ENCODE data around the gene RNF167.
A peak's percentile ranks its signal among the peaks of the same experiment; 100 is the strongest.
"Not testable (repeated sequence)": the region's sequence is repeated elsewhere in the genome, so short reads cannot be mapped to it uniquely, and the experiment has no call there.

Gene RNF167

GRCh38 chr17:4921320-4921719 lies 18.7 kb upstream of the RNF167 start:
- Histone ChIP-seq H3K36me3 (ENCODE audit: control insufficient read depth in 5 of 5, insufficient read depth in 5 of 5, low read length in 5 of 5) (no peaks in the 10 kb centered on the region), H3K9me3 (ENCODE audit: control insufficient read depth in 5 of 5, low read length in 5 of 5) (no peaks in the 10 kb centered on the region), H3K27me3 (ENCODE audit: control insufficient read depth in 5 of 5, insufficient read depth in 4 of 5, low read length in 5 of 5) (no peaks in the 10 kb centered on the region), H3K4me3 (ENCODE audit: low read depth in 1 of 5, low read length in 5 of 5) (no peak overlapping the region), H3K9ac (ENCODE audit: low read length in 5 of 5) (no peak overlapping the region), H3K4me1 (ENCODE audit: control insufficient read depth in 5 of 5, insufficient read depth in 5 of 5, low read length in 5 of 5) (peaks cover 0 to 17% (median 11%) of the 10 kb centered on the region in 5 donors), H3K27ac (ENCODE audit: low read depth, low read length) (peak overlapping the region; percentile 87)

GRCh38 chr17:4926577-4927335 lies 13.3 kb upstream of the RNF167 start:
- H3K9me3 ChIP-seq (ENCODE audit: control insufficient read depth in 5 of 5, low read length in 5 of 5); H3K27ac ChIP-seq (ENCODE audit: low read depth, low read length); H3K9ac ChIP-seq (ENCODE audit: low read length in 5 of 5); H3K27me3 ChIP-seq (ENCODE audit: control insufficient read depth in 5 of 5, insufficient read depth in 4 of 5, low read length in 5 of 5); H3K4me1 ChIP-seq (ENCODE audit: control insufficient read depth in 5 of 5, insufficient read depth in 5 of 5, low read length in 5 of 5); H3K36me3 ChIP-seq (ENCODE audit: control insufficient read depth in 5 of 5, insufficient read depth in 5 of 5, low read length in 5 of 5); H3K4me3 ChIP-seq (ENCODE audit: low read depth in 1 of 5, low read length in 5 of 5): not testable (repeated sequence)

- Histone ChIP-seq H3K27ac (ENCODE audit: low read depth, low read length) (no peak overlapping the region), H3K9ac (ENCODE audit: low read length in 5 of 5) (no peak overlapping the region), H3K27me3 (ENCODE audit: control insufficient read depth in 5 of 5, insufficient read depth in 4 of 5, low read length in 5 of 5) (no peaks in the 10 kb centered on the region), H3K36me3 (ENCODE audit: control insufficient read depth in 5 of 5, insufficient read depth in 5 of 5, low read length in 5 of 5) (peaks cover 0 to 3% (median 0%) of the 10 kb centered on the region in 5 donors), H3K4me1 (ENCODE audit: control insufficient read depth in 5 of 5, insufficient read depth in 5 of 5, low read length in 5 of 5) (peaks cover 0 to 3% (median under 1%) of the 10 kb centered on the region in 5 donors), H3K4me3 (ENCODE audit: low read depth in 1 of 5, low read length in 5 of 5) (no peak overlapping the region), H3K9me3 (ENCODE audit: control insufficient read depth in 5 of 5, low read length in 5 of 5) (no peaks in the 10 kb centered on the region)
These were observed 11.2 kb upstream of the RNF167 start for GRCh38 chr17:4928881-4929280.

- H3K27ac ChIP-seq (ENCODE audit: low read depth, low read length) = no peak within 1 kb of the TSS
- H3K27me3 ChIP-seq (ENCODE audit: control insufficient read depth in 5 of 5, insufficient read depth in 4 of 5, low read length in 5 of 5) = no peaks in the 10 kb centered on the region
- no peaks in the 10 kb centered on the region for H3K9me3 ChIP-seq (ENCODE audit: control insufficient read depth in 5 of 5, low read length in 5 of 5)
- peaks cover 0 to 12% (median 9%) of the 10 kb centered on the region in 5 donors for H3K4me1 ChIP-seq (ENCODE audit: control insufficient read depth in 5 of 5, insufficient read depth in 5 of 5, low read length in 5 of 5)
- H3K9ac ChIP-seq (ENCODE audit: low read length in 5 of 5) = peak within 1 kb of the TSS in 1 of 5 donors; percentile 50
- peaks cover 0 to 13% (median 11%) of the 10 kb centered on the region in 5 donors for H3K36me3 ChIP-seq (ENCODE audit: control insufficient read depth in 5 of 5, insufficient read depth in 5 of 5, low read length in 5 of 5)
- no peak within 1 kb of the TSS for H3K4me3 ChIP-seq (ENCODE audit: low read depth in 1 of 5, low read length in 5 of 5)
These were observed 8.1 kb upstream of the RNF167 start, which contains the start of gene GP1BA for GRCh38 chr17:4931963-4932362. Gene GP1BA (plus strand): TSS chr17:4932277. CDS start chr17:4932605, 328 bp downstream.

GRCh38 chr17:4932756-4933155 lies 7.3 kb upstream of the RNF167 start:
- H3K9me3 ChIP-seq (ENCODE audit: control insufficient read depth in 5 of 5, low read length in 5 of 5) = no peaks in the 10 kb centered on the region
- peaks cover 0 to 21% (median 18%) of the 10 kb centered on the region in 5 donors for H3K36me3 ChIP-seq (ENCODE audit: control insufficient read depth in 5 of 5, insufficient read depth in 5 of 5, low read length in 5 of 5)
- no peak overlapping the region for H3K9ac ChIP-seq (ENCODE audit: low read length in 5 of 5)
- no peaks in the 10 kb centered on the region for H3K27me3 ChIP-seq (ENCODE audit: control insufficient read depth in 5 of 5, insufficient read depth in 4 of 5, low read length in 5 of 5)
- no peak overlapping the region for H3K27ac ChIP-seq (ENCODE audit: low read depth, low read length)
- no peak overlapping the region for H3K4me3 ChIP-seq (ENCODE audit: low read depth in 1 of 5, low read length in 5 of 5)
- H3K4me1 ChIP-seq (ENCODE audit: control insufficient read depth in 5 of 5, insufficient read depth in 5 of 5, low read length in 5 of 5) = peaks cover 0 to 12% (median 9%) of the 10 kb centered on the region in 5 donors

GRCh38 chr17:4933646-4934045 lies 6.4 kb upstream of the RNF167 start:
- Histone ChIP-seq H3K36me3 (ENCODE audit: control insufficient read depth in 5 of 5, insufficient read depth in 5 of 5, low read length in 5 of 5) (peaks cover 0 to 30% (median 26%) of the 10 kb centered on the region in 5 donors), H3K4me1 (ENCODE audit: control insufficient read depth in 5 of 5, insufficient read depth in 5 of 5, low read length in 5 of 5) (peaks cover 0 to 21% (median 14%) of the 10 kb centered on the region in 5 donors), H3K4me3 (ENCODE audit: low read depth in 1 of 5, low read length in 5 of 5) (peak overlapping the region in 1 of 5 donors; percentile 30), H3K27ac (ENCODE audit: low read depth, low read length) (no peak overlapping the region), H3K9me3 (ENCODE audit: control insufficient read depth in 5 of 5, low read length in 5 of 5) (no peaks in the 10 kb centered on the region), H3K9ac (ENCODE audit: low read length in 5 of 5) (peak overlapping the region in 1 of 5 donors; percentile 43), H3K27me3 (ENCODE audit: control insufficient read depth in 5 of 5, insufficient read depth in 4 of 5, low read length in 5 of 5) (no peaks in the 10 kb centered on the region)

- Histone ChIP-seq H3K9me3 (ENCODE audit: control insufficient read depth in 5 of 5, low read length in 5 of 5) (no peaks in the 10 kb centered on the region), H3K27me3 (ENCODE audit: control insufficient read depth in 5 of 5, insufficient read depth in 4 of 5, low read length in 5 of 5) (no peaks in the 10 kb centered on the region), H3K9ac (ENCODE audit: low read length in 5 of 5) (peak overlapping the region in 2 of 5 donors; percentile 41 to 43), H3K27ac (ENCODE audit: low read depth, low read length) (no peak overlapping the region), H3K36me3 (ENCODE audit: control insufficient read depth in 5 of 5, insufficient read depth in 5 of 5, low read length in 5 of 5) (peaks cover 0 to 31% (median 26%) of the 10 kb centered on the region in 5 donors), H3K4me1 (ENCODE audit: control insufficient read depth in 5 of 5, insufficient read depth in 5 of 5, low read length in 5 of 5) (peaks cover 5 to 26% (median 22%) of the 10 kb centered on the region in 5 donors), H3K4me3 (ENCODE audit: low read depth in 1 of 5, low read length in 5 of 5) (peak overlapping the region in 1 of 5 donors; percentile 30)
These were observed 5.7 kb upstream of the RNF167 start for GRCh38 chr17:4934173-4934979.

GRCh38 chr17:4935650-4936049 lies 4.4 kb upstream of the RNF167 start:
- no peaks in the 10 kb centered on the region for H3K9me3 ChIP-seq (ENCODE audit: control insufficient read depth in 5 of 5, low read length in 5 of 5)
- H3K9ac ChIP-seq (ENCODE audit: low read length in 5 of 5) = no peak overlapping the region
- no peaks in the 10 kb centered on the region for H3K27me3 ChIP-seq (ENCODE audit: control insufficient read depth in 5 of 5, insufficient read depth in 4 of 5, low read length in 5 of 5)
- H3K36me3 ChIP-seq (ENCODE audit: control insufficient read depth in 5 of 5, insufficient read depth in 5 of 5, low read length in 5 of 5) = peaks cover 0 to 31% (median 26%) of the 10 kb centered on the region in 5 donors
- no peak overlapping the region for H3K4me3 ChIP-seq (ENCODE audit: low read depth in 1 of 5, low read length in 5 of 5)
- H3K4me1 ChIP-seq (ENCODE audit: control insufficient read depth in 5 of 5, insufficient read depth in 5 of 5, low read length in 5 of 5) = peaks cover 11 to 32% (median 28%) of the 10 kb centered on the region in 5 donors
- no peak overlapping the region for H3K27ac ChIP-seq (ENCODE audit: low read depth, low read length)

- Histone ChIP-seq H3K4me3 (ENCODE audit: low read depth in 1 of 5, low read length in 5 of 5) (no peak overlapping the region), H3K27me3 (ENCODE audit: control insufficient read depth in 5 of 5, insufficient read depth in 4 of 5, low read length in 5 of 5) (no peaks in the 10 kb centered on the region), H3K9ac (ENCODE audit: low read length in 5 of 5) (no peak overlapping the region), H3K4me1 (ENCODE audit: control insufficient read depth in 5 of 5, insufficient read depth in 5 of 5, low read length in 5 of 5) (peaks cover 11 to 39% (median 36%) of the 10 kb centered on the region in 5 donors), H3K27ac (ENCODE audit: low read depth, low read length) (no peak overlapping the region), H3K9me3 (ENCODE audit: control insufficient read depth in 5 of 5, low read length in 5 of 5) (no peaks in the 10 kb centered on the region), H3K36me3 (ENCODE audit: control insufficient read depth in 5 of 5, insufficient read depth in 5 of 5, low read length in 5 of 5) (peaks cover 0 to 31% (median 26%) of the 10 kb centered on the region in 5 donors)
These were observed 3.6 kb upstream of the RNF167 start for GRCh38 chr17:4936436-4936835.

GRCh38 chr17:4937553-4937952 lies 2.5 kb upstream of the RNF167 start:
- Histone ChIP-seq H3K9me3 (ENCODE audit: control insufficient read depth in 5 of 5, low read length in 5 of 5) (no peaks in the 10 kb centered on the region), H3K27ac (ENCODE audit: low read depth, low read length) (no peak overlapping the region), H3K9ac (ENCODE audit: low read length in 5 of 5) (peak overlapping the region in 1 of 5 donors; percentile 91), H3K4me3 (ENCODE audit: low read depth in 1 of 5, low read length in 5 of 5) (no peak overlapping the region), H3K4me1 (ENCODE audit: control insufficient read depth in 5 of 5, insufficient read depth in 5 of 5, low read length in 5 of 5) (peaks cover 11 to 43% (median 39%) of the 10 kb centered on the region in 5 donors), H3K36me3 (ENCODE audit: control insufficient read depth in 5 of 5, insufficient read depth in 5 of 5, low read length in 5 of 5) (peaks cover 0 to 38% (median 33%) of the 10 kb centered on the region in 5 donors), H3K27me3 (ENCODE audit: control insufficient read depth in 5 of 5, insufficient read depth in 4 of 5, low read length in 5 of 5) (no peaks in the 10 kb centered on the region)
